OCI-LY1 (cell line): ENCODE results near the gene EEF1AKMT4.
A peak's percentile ranks its signal among the peaks of the same experiment; 100 is the strongest.

Experiments
- H2AFZ ChIP-seq: fragments of 200-600 bp; sonication (generic), shearing (Covaris generic); 2 replicates; pipeline ENCODE4 v1.6.0; 2014; ENCODE audit warnings: antibody characterized with exemption, mild to moderate bottlenecking, low read length
- H3F3A ChIP-seq: fragments of 200-600 bp; sonication (generic), shearing (Covaris generic); 2 replicates; pipeline ENCODE4 v1.6.0; 2014; ENCODE audit warnings: mild to moderate bottlenecking, antibody characterized with exemption, low read length, moderate library complexity; ENCODE audit not compliant: insufficient read depth
- H3K27ac ChIP-seq: fragments of 200-600 bp; sonication (generic); 2 replicates; pipeline ENCODE4 v1.5.1; 2014; ENCODE audit warnings: low read length, mixed run types, mild to moderate bottlenecking, low read depth; ENCODE audit not compliant: poor library complexity, severe bottlenecking
- H3K27me3 ChIP-seq: fragments of 200-600 bp; sonication (generic); 2 replicates; pipeline ENCODE4 v1.6.0; 2014; ENCODE audit warnings: antibody characterized with exemption, mild to moderate bottlenecking, low read length, moderate library complexity; ENCODE audit not compliant: insufficient read depth
- H3K36me3 ChIP-seq: fragments of 200-600 bp; sonication (generic); 2 replicates; pipeline ENCODE4 v1.6.1; 2014; ENCODE audit warnings: mild to moderate bottlenecking, antibody characterized with exemption, low read length, moderate library complexity, mixed read lengths; ENCODE audit not compliant: insufficient read depth
- H3K4me1 ChIP-seq: fragments of 200-600 bp; sonication (generic); 2 replicates; pipeline ENCODE4 v1.5.1; 2014; ENCODE audit warnings: mild to moderate bottlenecking, low read length, moderate library complexity; ENCODE audit not compliant: insufficient read depth, severe bottlenecking
- H3K4me2 ChIP-seq: fragments of 200-600 bp; sonication (generic), shearing (Covaris generic); 2 replicates; pipeline ENCODE4 v1.6.1; 2014; ENCODE audit warnings: low read length
- H3K4me3 ChIP-seq: fragments of 200-600 bp; sonication (generic); 2 replicates; pipeline ENCODE4 v1.5.1; 2014; ENCODE audit warnings: low read length, low read depth, mild to moderate bottlenecking, mixed read lengths; ENCODE audit not compliant: poor library complexity, severe bottlenecking
- H3K79me2 ChIP-seq: fragments of 200-600 bp; shearing (Covaris generic); 2 replicates; pipeline ENCODE4 v1.6.1; 2016; ENCODE audit warnings: mixed run types, low read length, mixed read lengths; ENCODE audit not compliant: insufficient read depth
- H3K9ac ChIP-seq: fragments of 200-600 bp; sonication (generic), shearing (Covaris generic); 2 replicates; pipeline ENCODE4 v1.6.1; 2014; ENCODE audit warnings: mild to moderate bottlenecking, low read length, mixed read lengths
- H3K9me2 ChIP-seq: fragments of 200-600 bp; sonication (generic), shearing (Covaris generic); 2 replicates; pipeline ENCODE4 v1.6.1; 2014; ENCODE audit warnings: low read depth, mild to moderate bottlenecking, low read length, mixed read lengths
- H3K9me3 ChIP-seq: fragments of 200-600 bp; shearing (Covaris generic); 2 replicates; pipeline ENCODE4 v1.6.1; 2014; ENCODE audit warnings: low read length, mixed read lengths
- H4K20me1 ChIP-seq: fragments of 200-600 bp; sonication (generic), shearing (Covaris generic); 2 replicates; pipeline ENCODE4 v1.6.0; 2016; ENCODE audit warnings: mild to moderate bottlenecking, low read length; ENCODE audit not compliant: insufficient read depth
- EZH2 ChIP-seq: fragments of 200-600 bp; sonication (generic), shearing (Covaris generic); IDR thresholded peaks from 2 replicates; pipeline ENCODE4 v1.8.0; 2017; ENCODE audit warnings: borderline replicate concordance, mixed run types, mild to moderate bottlenecking, antibody characterized with exemption, low read length, moderate library complexity, mixed read lengths
- TF ChIP-seq, protein P1 (sequence below): fragments of 200-600 bp; sonication (generic), shearing (Covaris generic); IDR thresholded peaks from 2 replicates; pipeline ENCODE4 v1.5.1; 2017; ENCODE audit warnings: mild to moderate bottlenecking, antibody characterized with exemption, low read length, moderate library complexity, mixed read lengths

EEF1AKMT4 gene

DNA sequence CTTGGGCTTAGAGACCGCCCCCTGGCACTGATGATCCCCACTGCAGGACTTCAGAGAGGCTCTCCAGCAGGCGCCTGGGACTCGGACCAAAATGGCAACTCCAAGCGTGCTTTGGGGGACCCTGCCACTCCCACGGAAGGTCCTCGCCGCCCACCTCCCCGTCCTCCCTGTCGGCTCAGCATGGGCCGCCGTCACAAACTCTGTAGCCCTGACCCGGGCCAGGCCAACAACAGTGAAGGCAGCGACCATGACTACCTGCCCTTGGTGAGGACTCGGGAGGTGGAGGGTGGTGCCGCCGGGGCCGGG is 8.4 kb upstream of the EEF1AKMT4 start:
- no peaks in the 10 kb centered on the region for H3K27me3 ChIP-seq

DNA sequence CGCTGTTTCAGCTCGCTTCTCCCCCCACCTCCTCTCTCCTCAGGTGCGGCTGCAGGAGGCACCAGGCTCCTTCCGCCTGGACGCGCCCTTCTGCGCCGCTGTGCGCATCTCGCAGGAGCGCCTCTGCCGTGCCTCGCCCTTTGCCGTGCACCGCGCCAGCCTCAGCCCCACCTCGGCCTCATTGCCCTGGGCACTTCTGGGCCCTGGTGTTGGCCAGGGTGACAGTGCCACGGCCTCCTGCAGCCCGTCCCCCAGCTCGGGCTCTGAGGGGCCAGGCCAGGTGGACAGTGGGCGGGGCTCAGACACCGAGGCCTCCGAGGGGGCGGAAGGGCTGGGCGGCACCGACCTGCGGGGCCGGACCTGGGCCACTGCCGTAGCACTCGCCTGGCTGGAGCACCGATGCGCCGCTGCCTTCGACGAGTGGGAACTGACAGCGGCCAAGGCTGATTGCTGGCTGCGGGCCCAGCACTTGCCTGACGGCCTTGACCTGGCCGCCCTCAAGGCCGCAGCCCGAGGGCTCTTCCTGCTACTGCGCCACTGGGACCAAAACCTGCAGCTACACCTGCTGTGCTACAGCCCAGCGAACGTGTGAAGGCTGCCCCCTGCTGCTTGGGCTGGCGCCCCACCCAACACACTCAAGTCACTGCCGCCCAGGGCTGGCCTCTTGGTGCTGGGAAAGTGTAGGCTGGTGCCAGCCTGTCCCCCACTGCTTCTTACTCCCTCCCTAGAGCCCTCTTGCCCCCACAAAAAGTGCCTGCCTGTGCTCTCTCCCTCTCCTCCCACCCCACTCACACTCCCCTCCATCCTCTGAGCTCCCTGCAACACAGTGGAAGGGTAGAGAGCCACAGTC is 7.8 kb upstream of the EEF1AKMT4 start:
- Histone ChIP-seq H2AFZ (no peak overlapping the region), H3K9me3 (no peaks in the 10 kb centered on the region), H3K9me2 (no peaks in the 10 kb centered on the region), H3K4me2 (no peak overlapping the region), H4K20me1 (no peaks in the 10 kb centered on the region), H3K4me3 (no peak overlapping the region), H3K9ac (no peak overlapping the region), H3K27ac (no peak overlapping the region), H3K36me3 (peaks cover 42% of the 10 kb centered on the region), H3K79me2 (no peaks in the 10 kb centered on the region), H3K4me1 (no peaks in the 10 kb centered on the region), H3K27me3 (no peaks in the 10 kb centered on the region), H3F3A (no peaks in the 10 kb centered on the region)
- TF ChIP-seq EZH2, result no peak
- TF ChIP-seq, protein P1, sequence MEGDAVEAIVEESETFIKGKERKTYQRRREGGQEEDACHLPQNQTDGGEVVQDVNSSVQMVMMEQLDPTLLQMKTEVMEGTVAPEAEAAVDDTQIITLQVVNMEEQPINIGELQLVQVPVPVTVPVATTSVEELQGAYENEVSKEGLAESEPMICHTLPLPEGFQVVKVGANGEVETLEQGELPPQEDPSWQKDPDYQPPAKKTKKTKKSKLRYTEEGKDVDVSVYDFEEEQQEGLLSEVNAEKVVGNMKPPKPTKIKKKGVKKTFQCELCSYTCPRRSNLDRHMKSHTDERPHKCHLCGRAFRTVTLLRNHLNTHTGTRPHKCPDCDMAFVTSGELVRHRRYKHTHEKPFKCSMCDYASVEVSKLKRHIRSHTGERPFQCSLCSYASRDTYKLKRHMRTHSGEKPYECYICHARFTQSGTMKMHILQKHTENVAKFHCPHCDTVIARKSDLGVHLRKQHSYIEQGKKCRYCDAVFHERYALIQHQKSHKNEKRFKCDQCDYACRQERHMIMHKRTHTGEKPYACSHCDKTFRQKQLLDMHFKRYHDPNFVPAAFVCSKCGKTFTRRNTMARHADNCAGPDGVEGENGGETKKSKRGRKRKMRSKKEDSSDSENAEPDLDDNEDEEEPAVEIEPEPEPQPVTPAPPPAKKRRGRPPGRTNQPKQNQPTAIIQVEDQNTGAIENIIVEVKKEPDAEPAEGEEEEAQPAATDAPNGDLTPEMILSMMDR, result peak; percentile 69

More for the DNA sequence above, 8.4 kb upstream of the EEF1AKMT4 start:
- peaks cover 42% of the 10 kb centered on the region for H3K36me3 ChIP-seq
- H3K9me2 ChIP-seq, result no peaks in the 10 kb centered on the region
- H3K4me3 ChIP-seq, result no peak overlapping the region
- H3F3A ChIP-seq, result no peaks in the 10 kb centered on the region
- H4K20me1 ChIP-seq, result no peaks in the 10 kb centered on the region
- H3K4me2 ChIP-seq, result no peak overlapping the region
- H3K9me3 ChIP-seq, result no peaks in the 10 kb centered on the region
- H3K27ac ChIP-seq, result no peak overlapping the region
- TF ChIP-seq, protein P1, result no peak
- no peak for TF ChIP-seq EZH2
- H3K4me1 ChIP-seq, result no peaks in the 10 kb centered on the region
- no peaks in the 10 kb centered on the region for H3K79me2 ChIP-seq
- no peak overlapping the region for H2AFZ ChIP-seq
- H3K9ac ChIP-seq, result no peak overlapping the region

- TF ChIP-seq, protein P1, result no peak
- no peak for TF ChIP-seq EZH2
- H4K20me1 ChIP-seq, result no peaks in the 10 kb centered on the region
- H3K36me3 ChIP-seq, result peaks cover 42% of the 10 kb centered on the region
- no peak overlapping the region for H3K27ac ChIP-seq
- no peaks in the 10 kb centered on the region for H3K9me3 ChIP-seq
- H3K9me2 ChIP-seq, result no peaks in the 10 kb centered on the region
- no peaks in the 10 kb centered on the region for H3K27me3 ChIP-seq
- peaks cover under 1% of the 10 kb centered on the region for H3K4me1 ChIP-seq
- no peak overlapping the region for H3K9ac ChIP-seq
- H3K4me3 ChIP-seq, result no peak overlapping the region
- H3F3A ChIP-seq, result no peaks in the 10 kb centered on the region
- H3K4me2 ChIP-seq, result no peak overlapping the region
- H2AFZ ChIP-seq, result no peak overlapping the region
- no peaks in the 10 kb centered on the region for H3K79me2 ChIP-seq
These were observed 7.2 kb upstream of the EEF1AKMT4 start for GRCh38 chr3:184242297-184242685.
